ENCODE results near the gene NFYC. TPM values are rescaled to one million over a fixed set of nuclear protein-coding genes. Genes with fewer than 3 reads are reported as not detected.

Gene NFYC
- total RNA-seq, 3 donors from 2014 or later, result 56.2 to 76.4 (median 70.5) TPM

DNA sequence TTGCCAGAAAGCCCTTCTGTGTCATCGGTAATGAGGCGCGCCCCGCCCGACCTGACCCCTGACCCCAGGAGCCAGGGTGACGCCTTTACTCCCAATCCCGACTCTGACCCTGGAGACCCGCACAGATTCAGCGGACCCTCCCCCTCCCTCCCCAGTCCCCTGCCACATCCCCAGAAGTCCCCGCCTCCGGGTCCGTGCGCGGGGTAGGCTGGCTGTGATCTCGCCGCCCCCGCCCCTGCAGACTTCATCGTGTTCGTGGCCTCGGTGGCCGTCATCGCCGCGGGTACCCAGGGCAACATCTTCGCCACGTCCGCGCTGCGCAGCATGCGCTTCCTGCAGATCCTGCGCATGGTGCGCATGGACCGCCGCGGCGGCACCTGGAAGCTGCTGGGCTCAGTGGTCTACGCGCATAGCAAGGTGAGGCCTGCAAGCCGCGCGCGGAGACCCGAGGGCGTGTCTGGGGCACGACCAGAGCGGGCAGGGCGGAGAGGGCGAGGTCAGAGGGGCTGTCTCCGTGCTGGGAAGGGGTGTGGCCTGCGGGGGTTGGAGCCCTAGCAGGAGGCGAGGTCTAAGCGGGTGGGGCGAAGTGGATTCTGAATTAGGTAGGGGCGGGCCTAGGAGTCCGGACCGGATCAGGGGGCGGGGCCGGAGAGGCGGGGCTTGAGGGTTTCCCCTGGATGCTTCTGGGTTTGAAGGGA, 126.9 kb downstream of the NFYC start:
- TF ChIP-seq, protein P1, sequence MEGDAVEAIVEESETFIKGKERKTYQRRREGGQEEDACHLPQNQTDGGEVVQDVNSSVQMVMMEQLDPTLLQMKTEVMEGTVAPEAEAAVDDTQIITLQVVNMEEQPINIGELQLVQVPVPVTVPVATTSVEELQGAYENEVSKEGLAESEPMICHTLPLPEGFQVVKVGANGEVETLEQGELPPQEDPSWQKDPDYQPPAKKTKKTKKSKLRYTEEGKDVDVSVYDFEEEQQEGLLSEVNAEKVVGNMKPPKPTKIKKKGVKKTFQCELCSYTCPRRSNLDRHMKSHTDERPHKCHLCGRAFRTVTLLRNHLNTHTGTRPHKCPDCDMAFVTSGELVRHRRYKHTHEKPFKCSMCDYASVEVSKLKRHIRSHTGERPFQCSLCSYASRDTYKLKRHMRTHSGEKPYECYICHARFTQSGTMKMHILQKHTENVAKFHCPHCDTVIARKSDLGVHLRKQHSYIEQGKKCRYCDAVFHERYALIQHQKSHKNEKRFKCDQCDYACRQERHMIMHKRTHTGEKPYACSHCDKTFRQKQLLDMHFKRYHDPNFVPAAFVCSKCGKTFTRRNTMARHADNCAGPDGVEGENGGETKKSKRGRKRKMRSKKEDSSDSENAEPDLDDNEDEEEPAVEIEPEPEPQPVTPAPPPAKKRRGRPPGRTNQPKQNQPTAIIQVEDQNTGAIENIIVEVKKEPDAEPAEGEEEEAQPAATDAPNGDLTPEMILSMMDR (IDR thresholded peaks at IDR 0.05), result no peak
- peaks cover 5% of the 10 kb centered on the region for H3K4me1 ChIP-seq (ENCODE audit: low read depth)
- no peaks in the 10 kb centered on the region for H3K9me3 ChIP-seq
- intact Hi-C loops (cut with DNase I, micrococcal nuclease), result no loop called here
- peak; percentile 85 to 91 (median 89) for DNase-seq
- H3K36me3 ChIP-seq (ENCODE audit: low read depth), result no peaks in the 10 kb centered on the region
- H3K4me3 ChIP-seq, result no peak overlapping the region
- peak; percentile 96 for ATAC-seq

DNA sequence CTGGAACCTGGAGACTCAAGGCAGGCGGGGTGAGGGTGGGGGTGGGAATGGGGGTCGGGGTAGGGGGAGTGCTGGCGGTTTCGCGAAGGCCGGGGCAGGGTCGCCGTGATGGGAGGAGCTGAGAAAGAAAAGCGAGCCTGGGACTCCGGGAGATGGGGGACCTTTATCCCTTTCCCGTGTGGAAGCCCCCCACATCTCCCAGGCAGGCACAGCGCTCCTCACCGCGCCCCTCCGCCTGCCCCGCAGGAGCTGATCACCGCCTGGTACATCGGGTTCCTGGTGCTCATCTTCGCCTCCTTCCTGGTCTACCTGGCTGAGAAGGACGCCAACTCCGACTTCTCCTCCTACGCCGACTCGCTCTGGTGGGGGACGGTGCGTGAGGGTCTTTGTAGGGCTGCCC, 127.6 kb downstream of the NFYC start:
- H3K4me3 ChIP-seq, result no peak overlapping the region
- H3K4me1 ChIP-seq (ENCODE audit: low read depth), result peaks cover 5% of the 10 kb centered on the region
- TF ChIP-seq, protein P1 (IDR thresholded peaks at IDR 0.05), result no peak
- peak in 1 of 3 donors; percentile 28 for DNase-seq
- no peak for ATAC-seq
- no peaks in the 10 kb centered on the region for H3K36me3 ChIP-seq (ENCODE audit: low read depth)
- intact Hi-C loops (cut with DNase I, micrococcal nuclease), result no loop called here
- H3K9me3 ChIP-seq, result no peaks in the 10 kb centered on the region

DNA sequence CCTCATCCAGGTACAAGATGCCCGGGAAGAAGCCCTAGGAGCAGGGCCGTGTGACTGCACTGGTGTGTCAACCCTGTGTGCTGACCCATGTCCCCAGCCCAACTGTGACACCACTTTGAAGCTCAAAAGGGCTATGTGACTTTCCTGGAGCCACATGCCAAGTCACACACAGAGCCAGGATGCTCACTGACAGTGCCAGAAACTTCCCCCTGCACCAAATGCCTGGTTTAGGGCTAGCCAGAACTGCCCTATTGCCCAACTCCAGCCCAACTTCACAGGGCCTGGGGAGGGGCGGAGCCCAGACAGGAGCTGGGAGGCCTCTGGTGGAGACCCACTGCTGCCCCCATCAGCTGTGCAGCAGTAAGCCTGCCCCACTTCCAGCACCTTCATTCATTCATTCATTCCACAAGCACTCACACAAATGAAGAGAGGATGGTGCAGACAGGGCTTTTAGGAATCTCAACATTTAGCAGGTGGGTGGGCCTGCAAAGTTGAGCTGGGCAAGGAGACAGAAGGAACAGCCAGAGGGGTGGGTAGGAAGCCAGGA, 128.8 kb downstream of the NFYC start:
- no peak overlapping the region for H3K4me3 ChIP-seq
- TF ChIP-seq, protein P1 (IDR thresholded peaks at IDR 0.05), result no peak
- peaks cover 5% of the 10 kb centered on the region for H3K4me1 ChIP-seq (ENCODE audit: low read depth)
- no peaks in the 10 kb centered on the region for H3K36me3 ChIP-seq (ENCODE audit: low read depth)
- intact Hi-C loops (cut with DNase I, micrococcal nuclease), result no loop called here
- ATAC-seq, result no peak
- H3K9me3 ChIP-seq, result no peaks in the 10 kb centered on the region
- no peak for DNase-seq

Small RNA genes lying within 50 kb of the gene (microRNA-seq; reads per million reads assigned to microRNA genes)
- gene MIR30C1 (55.9 reads per million, percentile 55 among the genes with 10 or more reads in this experiment), gene MIR30E (6,555 reads per million, percentile 94 among the genes with 10 or more reads in this experiment)

Other genes starting within 250 kb of the NFYC start
- 1 to 10 TPM; 1.4 to 2.1 (median 2.1) TPM for gene ZFP69B, start 241.2 kb upstream of the NFYC start, total RNA-seq
- 1 to 10 TPM; 2.7 to 4.6 (median 2.8) TPM for gene ZFP69, start 214.4 kb upstream of the NFYC start, total RNA-seq
- gene EXO5, start 182.9 kb upstream of the NFYC start, total RNA-seq, result 1 to 10 TPM; 4.9 to 8.8 (median 8.2) TPM
- gene ZNF684, start 160.1 kb upstream of the NFYC start, total RNA-seq, result 1 to 10 TPM; 5.1 to 6.7 (median 6.1) TPM
- gene RIMS3, start 26.0 kb upstream of the NFYC start, total RNA-seq, result 10 to 100 TPM in 2 of 3 donors, 1 to 10 TPM in 1; 6.9 to 23.3 (median 11.9) TPM
- 10 to 100 TPM in 1 of 3 donors, 1 to 10 TPM in 2; 1.3 to 13.0 (median 2.3) TPM for gene KCNQ4, start 92.1 kb downstream of the NFYC start, total RNA-seq
- gene CITED4, start 170.7 kb downstream of the NFYC start, total RNA-seq, result 10 to 100 TPM in 1 of 3 donors, 1 to 10 TPM in 2; 1.9 to 45.1 (median 4.7) TPM